HepG2 (cell line): Measurements from ENCODE around the gene HBE1. TPM values are rescaled to one million over a fixed set of nuclear protein-coding genes. Genes with fewer than 3 reads are reported as not detected.

Source experiments
- ATAC-seq: fragments of 200-7000 bp; cut with Tn5 transposase; 3 replicates; pipeline ENCODE4 v1.9.1; 2020; ENCODE audit warnings: mild to moderate bottlenecking, moderate library complexity
- BruUV-seq: library from RNA; stranded (reverse); fragments of 400-500 nt; replicated peaks from 2 replicates; lab custom pipeline; 2021; lab: Mats Ljungman, UMichigan
- CTCF ChIA-PET: fragments of 300-600 bp; formaldehyde crosslinking; extraction: SDS; loops from one replicate; lab custom pipeline; 2021; ENCODE audit warnings: low total read pairs, inconsistent platforms, low intra/inter-chr PET ratio; lab: Yijun Ruan, JAX
- POLR2A ChIA-PET: fragments of 350-600 bp; sonication (Branson Sonifier 250); formaldehyde crosslinking; loops from one replicate; lab custom pipeline; 2020; ENCODE audit warnings: antibody characterized with exemption, inconsistent platforms; lab: Yijun Ruan, JAX
- DNase-seq: peaks from one replicate; pipeline ENCODE4 v3.0.0-alpha.2; 2015; ENCODE audit warnings: low spot score
- FAIRE-seq: peaks from 3 replicates; lab custom pipeline; 2011; peaks lifted over from hg19 to GRCh38; lab: Jason Lieb, UNC
- H2AFZ ChIP-seq: one replicate; pipeline ENCODE4 v1.6.1; 2011; ENCODE audit warnings: low read length, inconsistent platforms
- H3K27ac ChIP-seq: fragments of 300-600 bp; 3 replicates; pipeline ENCODE4 v1.8.0; 2011; ENCODE audit warnings: mixed run types, mild to moderate bottlenecking, mixed read lengths, low read length, inconsistent platforms; ENCODE audit not compliant: insufficient read depth; ENCODE audit errors: extremely low read length
- H3K27me3 ChIP-seq, 2 experiments: fragments of 200-600 bp in 1 of 2; 2 replicates in 1 of 2; 3 replicates in 1 of 2; pipeline versions ENCODE4 v1.6.0 to v1.8.0; 2011; ENCODE audit warnings: low read length in 2 of 2, mild to moderate bottlenecking in 2 of 2, moderate library complexity in 2 of 2, inconsistent platforms in 1 of 2; ENCODE audit not compliant: insufficient read depth in 2 of 2, control insufficient read depth in 1 of 2
- H3K36me3 ChIP-seq, 2 experiments: fragments of 200-600 bp in 1 of 2; replicated peaks in 1 of 2; 2 replicates in 1 of 2; 3 replicates in 1 of 2; pipeline versions ENCODE4 v1.5.1 to v1.8.0; 2011; ENCODE audit warnings: low read length in 2 of 2, inconsistent platforms in 1 of 2; ENCODE audit not compliant: insufficient read depth in 2 of 2, control insufficient read depth in 1 of 2
- H3K4me1 ChIP-seq: 2 replicates; pipeline ENCODE4 v1.5.1; 2012; ENCODE audit warnings: low read length, inconsistent platforms; ENCODE audit not compliant: insufficient read depth
- H3K4me2 ChIP-seq: 2 replicates; pipeline ENCODE4 v1.6.0; 2011; ENCODE audit warnings: low read depth, low read length, inconsistent platforms
- H3K4me3 ChIP-seq, 3 experiments: fragments of 200-600 bp in 1 of 3; sonication (generic), shearing (Covaris generic) in 1 of 3; replicated peaks in 1 of 3; 2 replicates each; pipeline ENCODE4 v1.5.1; 2011 to 2016; ENCODE audit warnings: low read length in 3 of 3, inconsistent platforms in 2 of 3, low read depth in 2 of 3, mild to moderate bottlenecking in 2 of 3, control low read depth in 1 of 3, mixed read lengths in 1 of 3; ENCODE audit not compliant: insufficient read depth in 1 of 3
- H3K79me2 ChIP-seq: one replicate; pipeline ENCODE4 v1.6.1; 2011; ENCODE audit warnings: low read length, inconsistent platforms; ENCODE audit not compliant: insufficient read depth
- H3K9ac ChIP-seq: 2 replicates; pipeline ENCODE4 v1.6.0; 2011; ENCODE audit warnings: mild to moderate bottlenecking, low read depth, low read length, inconsistent platforms; ENCODE audit not compliant: insufficient read depth
- H3K9me3 ChIP-seq: 2 replicates; pipeline ENCODE4 v1.5.1; 2012; ENCODE audit warnings: mild to moderate bottlenecking, low read length
- H4K20me1 ChIP-seq: 2 replicates; pipeline ENCODE4 v1.6.0; 2011; ENCODE audit warnings: inconsistent platforms, mild to moderate bottlenecking, low read length, moderate library complexity; ENCODE audit not compliant: insufficient read depth
- CAMTA2 ChIP-seq: sonication (generic); formaldehyde crosslinking; IDR thresholded peaks from 2 replicates; pipeline ENCODE4 v1.4.0; 2020; ENCODE audit warnings: mild to moderate bottlenecking, missing genetic modification reagents, borderline replicate concordance
- DNMT3B ChIP-seq: conservative IDR thresholded peaks from 2 replicates; pipeline ENCODE4 v1.6.1; 2016; ENCODE audit warnings: missing biosample characterization, control low read depth
- ESRRA ChIP-seq: sonication (generic); formaldehyde crosslinking; IDR thresholded peaks from 2 replicates; pipeline ENCODE4 v1.5.1; 2020; ENCODE audit warnings: mild to moderate bottlenecking, low read depth, missing genetic modification reagents
- FOXK2 ChIP-seq: fragments of 450-650 bp; IDR thresholded peaks from 2 replicates; pipeline ENCODE4 v1.6.1; 2016
- HCFC1 ChIP-seq: fragments of 150-350 bp; IDR thresholded peaks from 2 replicates; pipeline ENCODE4 v1.6.1; 2014; ENCODE audit warnings: low read depth, low read length
- HMG20A ChIP-seq: IDR thresholded peaks from 2 replicates; pipeline ENCODE4 v1.6.1; 2016; ENCODE audit warnings: borderline replicate concordance
- JUNB ChIP-seq: sonication (generic); formaldehyde crosslinking; IDR thresholded peaks from 2 replicates; pipeline ENCODE4 v1.8.0; 2022; ENCODE audit warnings: missing genetic modification reagents, mild to moderate bottlenecking, borderline replicate concordance
- LCORL ChIP-seq, 2 experiments: fragments of 450-650 bp in 1 of 2; sonication (generic) in 1 of 2; formaldehyde crosslinking in 1 of 2; IDR thresholded peaks; 2 replicates each; pipeline versions ENCODE4 v1.5.0 to v1.6.1; 2017 to 2020; ENCODE audit warnings: antibody characterized with exemption in 1 of 2, missing genetic modification reagents in 1 of 2
- NR2F2 ChIP-seq: IDR thresholded peaks from 2 replicates; pipeline ENCODE4 v1.6.1; 2012; ENCODE audit warnings: low read depth, inconsistent platforms, borderline replicate concordance
- PHF21A ChIP-seq: sonication (generic); formaldehyde crosslinking; IDR thresholded peaks from 2 replicates; pipeline ENCODE4 v1.5.0; 2020; ENCODE audit warnings: mild to moderate bottlenecking, missing genetic modification reagents
- POLR2A ChIP-seq, 2 experiments: IDR thresholded peaks; 2 replicates each; pipeline ENCODE4 v1.6.1; 2011; ENCODE audit warnings: low read depth in 2 of 2, low read length in 2 of 2, mild to moderate bottlenecking in 1 of 2, moderate library complexity in 1 of 2; ENCODE audit not compliant: insufficient read depth in 1 of 2
- RBFOX2 ChIP-seq: fragments of 200-400 bp; formaldehyde crosslinking; IDR thresholded peaks from 2 replicates; pipeline ENCODE4 v1.6.1; 2017; ENCODE audit warnings: low read depth, mild to moderate bottlenecking, low read length
- ZBTB7B ChIP-seq: sonication (generic); formaldehyde crosslinking; IDR thresholded peaks from 2 replicates; pipeline ENCODE4 v1.4.0; 2020; ENCODE audit warnings: missing genetic modification reagents
- ZKSCAN5 ChIP-seq: sonication (generic); formaldehyde crosslinking; IDR thresholded peaks from 2 replicates; pipeline ENCODE4 v1.5.1; 2020; ENCODE audit warnings: mild to moderate bottlenecking, missing genetic modification reagents
- ZNF720 ChIP-seq: sonication (generic); formaldehyde crosslinking; IDR thresholded peaks from 2 replicates; pipeline ENCODE4 v1.4.0; 2020; ENCODE audit warnings: missing genetic modification reagents
- ZNF816 ChIP-seq: sonication (generic); formaldehyde crosslinking; IDR thresholded peaks from 2 replicates; pipeline ENCODE4 v1.8.0; 2022; ENCODE audit warnings: missing genetic modification reagents, mild to moderate bottlenecking, borderline replicate concordance
- WGBS: methylation state at CpG from one replicate; pipeline ENCODE4 v1.1.6; 2017; ENCODE audit warnings: low lambda C conversion rate; 5-methylcytosine and 5-hydroxymethylcytosine counted together
- in situ Hi-C: cut with HindIII; loops from 2 replicates; pipeline ENCODE4 v1.10.0; 2017; ENCODE audit warnings: low pct_unique_long_range_greater_than_20kb; ENCODE audit not compliant: extremely low pct_ligation_motif_present
- intact Hi-C: fragments of 100-400 bp; cut with micrococcal nuclease; formaldehyde crosslinking; loops from one replicate; pipeline ENCODE4 v1.10.0; 2022; ENCODE audit not compliant: unreplicated experiment
- polyA plus RNA-seq, 8 experiments: library from polyadenylated mRNA; depleted of rRNA in 3 of 8; stranded (reverse) in 7 of 8; unstranded in 1 of 8; fragments of >200 nt; fragmentation: Illumina TruSeq in 4 of 8; extraction: Trizol in 4 of 8; gene quantifications; 2 replicates each; pipeline versions ENCODE4 v1.2.1 to v1.2.3, GENCODE V29; 2011 to 2016; ENCODE audit warnings: low read depth in 4 of 8, missing spikeins in 1 of 8, mixed read lengths in 1 of 8; ENCODE audit not compliant: insufficient read depth in 1 of 8
- total RNA-seq, 5 experiments: library from RNA; depleted of rRNA; stranded (reverse); fragments of >200 nt; fragmentation: Illumina TruSeq; extraction: Trizol; gene quantifications; 2 replicates each; pipeline ENCODE4 v1.2.3, GENCODE V29; 2016; ENCODE audit warnings: low read depth in 1 of 5
- TF ChIP-seq, protein P1 (sequence below): sonication (generic); formaldehyde crosslinking; IDR thresholded peaks from 2 replicates; pipeline ENCODE4 v1.5.1; 2020; ENCODE audit warnings: mild to moderate bottlenecking, missing genetic modification reagents, borderline replicate concordance
- TF ChIP-seq, protein P2 (sequence below): sonication (generic); formaldehyde crosslinking; IDR thresholded peaks from 2 replicates; pipeline ENCODE4 v1.9.0; 2021; ENCODE audit warnings: missing genetic modification reagents, borderline replicate concordance

Gene HBE1
- total and polyA plus RNA-seq, 2 of the 13 experiments (the other 11 are each of a cell fraction or from before 2014, with no cell fraction given) = 0.24 to 0.35 TPM

GRCh38 chr11:5230266-5230665, 39.5 kb downstream of the HBE1 start:
- intact Hi-C loops (no loop called here), in situ Hi-C loops (no loop called here)
- Histone ChIP-seq H3K9ac (no peak overlapping the region), H2AFZ (no peak overlapping the region), H3K4me2 (no peak overlapping the region), H3K27ac (no peak overlapping the region), H3K9me3 (no peaks in the 10 kb centered on the region), H3K4me3 (no peak overlapping the region), H3K4me1 (no peaks in the 10 kb centered on the region), H3K36me3 (no peaks in the 10 kb centered on the region), H3K79me2 (no peaks in the 10 kb centered on the region), H3K27me3 (no peaks in the 10 kb centered on the region; a peak in 1 of 5 replicates), H4K20me1 (no peaks in the 10 kb centered on the region; the same call in 1 of the 2 replicates)
- ChIA-PET POLR2A (no interaction called here), CTCF (no interaction called here)
- ATAC-seq (no peak), DNase-seq (no peak), FAIRE-seq (no peak)
- 26% methylated on average over 1 of the region's 1 CpG for WGBS
- BruUV-seq = no TSS peak
- TF ChIP-seq ZNF720 (CRISPR knock-in tag) = no peak
- no peak for TF ChIP-seq ZKSCAN5 (CRISPR knock-in tag)
- TF ChIP-seq DNMT3B (CRISPR knock-in tag) = no peak
- TF ChIP-seq NR2F2 = no peak
- TF ChIP-seq, protein P1, sequence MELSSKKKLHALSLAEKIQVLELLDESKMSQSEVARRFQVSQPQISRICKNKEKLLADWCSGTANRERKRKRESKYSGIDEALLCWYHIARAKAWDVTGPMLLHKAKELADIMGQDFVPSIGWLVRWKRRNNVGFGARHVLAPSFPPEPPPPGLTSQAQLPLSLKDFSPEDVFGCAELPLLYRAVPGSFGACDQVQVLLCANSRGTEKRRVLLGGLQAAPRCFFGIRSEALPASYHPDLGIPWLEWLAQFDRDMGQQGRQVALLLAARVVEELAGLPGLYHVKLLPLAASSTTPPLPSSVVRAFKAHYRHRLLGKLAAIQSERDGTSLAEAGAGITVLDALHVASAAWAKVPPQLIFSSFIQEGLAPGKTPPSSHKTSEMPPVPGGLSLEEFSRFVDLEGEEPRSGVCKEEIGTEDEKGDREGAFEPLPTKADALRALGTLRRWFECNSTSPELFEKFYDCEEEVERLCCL = no peak
- no peak for TF ChIP-seq RBFOX2
- TF ChIP-seq ZBTB7B (CRISPR knock-in tag) = no peak
- no peak for TF ChIP-seq POLR2A (IDR thresholded peaks at IDR 0.05; ENCODE audit: insufficient read depth in 1 of 2, low read depth in 2 of 2, low read length in 2 of 2)
- no peak for TF ChIP-seq LCORL (IDR thresholded peaks at IDR 0.05)
- no peak for TF ChIP-seq LCORL (CRISPR knock-in tag; IDR thresholded peaks at IDR 0.05)

- no peak overlapping the region for H3K9ac ChIP-seq
- peaks cover 0 to 3% of the 10 kb centered on the region in 2 experiments; a peak in 1 of 5 replicates for H3K27me3 ChIP-seq
- no peak overlapping the region for H3K4me3 ChIP-seq
- no peak overlapping the region for H3K27ac ChIP-seq
- ChIA-PET POLR2A (no interaction called here), CTCF (no interaction called here)
- ATAC-seq (no peak), FAIRE-seq (no peak), DNase-seq (no peak)
- 18% methylated on average over 2 of the region's 2 CpGs for WGBS
- H4K20me1 ChIP-seq = no peaks in the 10 kb centered on the region
- H3K4me1 ChIP-seq = no peaks in the 10 kb centered on the region
- no peak overlapping the region for H3K4me2 ChIP-seq
- no peaks in the 10 kb centered on the region for H3K9me3 ChIP-seq
- intact Hi-C loops = no loop called here
- H3K36me3 ChIP-seq = no peaks in the 10 kb centered on the region
- BruUV-seq = no TSS peak
- in situ Hi-C loops = no loop called here
- no peak overlapping the region for H2AFZ ChIP-seq
- H3K79me2 ChIP-seq = no peaks in the 10 kb centered on the region
- TF ChIP-seq HMG20A (no peak), FOXK2 (no peak), JUNB (CRISPR knock-in tag) (no peak), ESRRA (no peak), HCFC1 (no peak), ZNF816 (CRISPR knock-in tag) (no peak), PHF21A (CRISPR knock-in tag) (no peak), CAMTA2 (CRISPR knock-in tag) (no peak)
- TF ChIP-seq, protein P2, sequence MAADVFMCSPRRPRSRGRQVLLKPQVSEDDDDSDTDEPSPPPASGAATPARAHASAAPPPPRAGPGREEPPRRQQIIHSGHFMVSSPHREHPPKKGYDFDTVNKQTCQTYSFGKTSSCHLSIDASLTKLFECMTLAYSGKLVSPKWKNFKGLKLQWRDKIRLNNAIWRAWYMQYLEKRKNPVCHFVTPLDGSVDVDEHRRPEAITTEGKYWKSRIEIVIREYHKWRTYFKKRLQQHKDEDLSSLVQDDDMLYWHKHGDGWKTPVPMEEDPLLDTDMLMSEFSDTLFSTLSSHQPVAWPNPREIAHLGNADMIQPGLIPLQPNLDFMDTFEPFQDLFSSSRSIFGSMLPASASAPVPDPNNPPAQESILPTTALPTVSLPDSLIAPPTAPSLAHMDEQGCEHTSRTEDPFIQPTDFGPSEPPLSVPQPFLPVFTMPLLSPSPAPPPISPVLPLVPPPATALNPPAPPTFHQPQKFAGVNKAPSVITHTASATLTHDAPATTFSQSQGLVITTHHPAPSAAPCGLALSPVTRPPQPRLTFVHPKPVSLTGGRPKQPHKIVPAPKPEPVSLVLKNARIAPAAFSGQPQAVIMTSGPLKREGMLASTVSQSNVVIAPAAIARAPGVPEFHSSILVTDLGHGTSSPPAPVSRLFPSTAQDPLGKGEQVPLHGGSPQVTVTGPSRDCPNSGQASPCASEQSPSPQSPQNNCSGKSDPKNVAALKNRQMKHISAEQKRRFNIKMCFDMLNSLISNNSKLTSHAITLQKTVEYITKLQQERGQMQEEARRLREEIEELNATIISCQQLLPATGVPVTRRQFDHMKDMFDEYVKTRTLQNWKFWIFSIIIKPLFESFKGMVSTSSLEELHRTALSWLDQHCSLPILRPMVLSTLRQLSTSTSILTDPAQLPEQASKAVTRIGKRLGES (CRISPR knock-in tag) = no peak
Observed at GRCh38 chr11:5229796-5230195, 39.9 kb downstream of the HBE1 start.
